ENCODE results near the gene CCNE1.
"Not testable (repeated sequence)": the region's sequence is repeated elsewhere in the genome, so short reads cannot be mapped to it uniquely, and the experiment has no call there.

Gene CCNE1

GRCh38 chr19:29787281-29787680 lies 24.5 kb upstream of the CCNE1 start:
- no peak for DNase-seq (ENCODE audit: low read depth in 2 of 2)

- DNase-seq (ENCODE audit: low read depth in 2 of 2) = no peak
Observed at GRCh38 chr19:29789007-29789406, 22.8 kb upstream of the CCNE1 start.

- no peak for DNase-seq (ENCODE audit: low read depth in 2 of 2)
Observed at GRCh38 chr19:29793116-29793727, 18.6 kb upstream of the CCNE1 start.

- DNase-seq (ENCODE audit: low read depth in 2 of 2) = not testable (repeated sequence)
Observed at GRCh38 chr19:29794490-29794889, 17.3 kb upstream of the CCNE1 start.

- DNase-seq (ENCODE audit: low read depth in 2 of 2) = no peak
Observed at GRCh38 chr19:29795461-29796172, 16.2 kb upstream of the CCNE1 start.

- no peak for DNase-seq (ENCODE audit: low read depth in 2 of 2)
Observed at GRCh38 chr19:29796173-29796573, 15.6 kb upstream of the CCNE1 start.

GRCh38 chr19:29798774-29799497 lies 12.9 kb upstream of the CCNE1 start:
- DNase-seq (ENCODE audit: low read depth in 2 of 2) = no peak

- no peak for DNase-seq (ENCODE audit: low read depth in 2 of 2)
Observed at GRCh38 chr19:29800100-29800825, 11.5 kb upstream of the CCNE1 start.

- DNase-seq (ENCODE audit: low read depth in 2 of 2) = not testable (repeated sequence)
Observed at GRCh38 chr19:29803951-29804350, 7.8 kb upstream of the CCNE1 start.

- no peak for DNase-seq (ENCODE audit: low read depth in 2 of 2)
Observed at GRCh38 chr19:29804493-29804892, 7.3 kb upstream of the CCNE1 start.

- no peak for DNase-seq (ENCODE audit: low read depth in 2 of 2)
Observed at GRCh38 chr19:29805031-29805965, 6.5 kb upstream of the CCNE1 start.

GRCh38 chr19:29806098-29806866 lies 5.5 kb upstream of the CCNE1 start:
- no peak for DNase-seq (ENCODE audit: low read depth in 2 of 2)

- no peak for DNase-seq (ENCODE audit: low read depth in 2 of 2)
Observed at GRCh38 chr19:29807178-29807577, 4.6 kb upstream of the CCNE1 start.

- DNase-seq (ENCODE audit: low read depth in 2 of 2) = no peak
Observed at GRCh38 chr19:29807870-29808405, 3.9 kb upstream of the CCNE1 start.

GRCh38 chr19:29809795-29810503 lies 1.8 kb upstream of the CCNE1 start:
- no peak for DNase-seq (ENCODE audit: low read depth in 2 of 2)

- no peak for DNase-seq (ENCODE audit: low read depth in 2 of 2)
Observed at GRCh38 chr19:29810504-29810871, 1.3 kb upstream of the CCNE1 start.

GRCh38 chr19:29812080-29812880 lies 489 bp downstream of the CCNE1 start:
- DNase-seq (ENCODE audit: low read depth in 2 of 2) = no peak

GRCh38 chr19:29812881-29813275 lies 1.1 kb downstream of the CCNE1 start:
- no peak for DNase-seq (ENCODE audit: low read depth in 2 of 2)

- DNase-seq (ENCODE audit: low read depth in 2 of 2) = no peak
Observed at GRCh38 chr19:29813642-29814041, 1.9 kb downstream of the CCNE1 start.
